HG03064 (cell line): ENCODE data around the gene PGP.

Source experiments
- ATAC-seq: cut with Tn5 transposase; IDR thresholded peaks from one replicate; pipeline ENCODE4 v1.9.1; 2021; ENCODE audit warnings: low read depth; ENCODE audit not compliant: unreplicated experiment

The PGP gene

GRCh38 chr16:2170587-2171435 is 43.8 kb downstream of the PGP start:
- no peak for ATAC-seq

GRCh38 chr16:2170080-2170479 is 44.6 kb downstream of the PGP start:
- ATAC-seq, result no peak

GRCh38 chr16:2167068-2167638 is 47.5 kb downstream of the PGP start:
- ATAC-seq, result no peak

GRCh38 chr16:2166263-2167067 is 48.2 kb downstream of the PGP start:
- ATAC-seq, result no peak

GRCh38 chr16:2165861-2166260 is 48.8 kb downstream of the PGP start:
- no peak for ATAC-seq

- no peak for ATAC-seq
These were observed 51.3 kb downstream of the PGP start for GRCh38 chr16:2163211-2163881.

- no peak for ATAC-seq
These were observed 51.9 kb downstream of the PGP start for GRCh38 chr16:2162676-2163118.

GRCh38 chr16:2161911-2162310 is 52.7 kb downstream of the PGP start:
- ATAC-seq, result no peak
